ENCODE data around the gene TNS2. TPM values are rescaled to one million over a fixed set of nuclear protein-coding genes. Genes with fewer than 3 reads are reported as not detected.
"Not testable (repeated sequence)": the region's sequence is repeated elsewhere in the genome, so short reads cannot be mapped to it uniquely, and the experiment has no call there.

Gene TNS2
- total RNA-seq, 4 donors from 2014 or later, result 74.4 to 114 (median 91.9) TPM

GRCh38 chr12:53090554-53090953, 40.7 kb downstream of the TNS2 start:
- H3K36me3 ChIP-seq, result no peaks in the 10 kb centered on the region
- no peak overlapping the region for H3K4me3 ChIP-seq
- DNase-seq (no peak), ATAC-seq (no peak)
- H3K27me3 ChIP-seq, result no peaks in the 10 kb centered on the region
- H3K4me1 ChIP-seq, result no peaks in the 10 kb centered on the region
- intact Hi-C loops (cut with DNase I; ENCODE audit: low total_unique reads) (no loop called here), in situ Hi-C loops (cut with MboI; ENCODE audit: low sequenced_read_pairs in 4 of 4) (no loop called here)
- H3K9me3 ChIP-seq, result no peaks in the 10 kb centered on the region
- no peak overlapping the region for H3K27ac ChIP-seq
- TF ChIP-seq CTCF (IDR thresholded peaks at IDR 0.05 in 4 of 5, conservative IDR thresholded peaks at IDR 0.05 in 1 of 5) (no peak), POLR2A (IDR thresholded peaks at IDR 0.05) (no peak)

- H3K4me1 ChIP-seq, result peaks cover 0 to 6% of the 10 kb centered on the region in 2 donors
- no peaks in the 10 kb centered on the region for H3K27me3 ChIP-seq
- H3K36me3 ChIP-seq, result no peaks in the 10 kb centered on the region
- H3K4me3 ChIP-seq, result no peak overlapping the region
- DNase-seq (no peak), ATAC-seq (no peak)
- H3K27ac ChIP-seq, result no peak overlapping the region
- in situ Hi-C loops (cut with MboI; ENCODE audit: low sequenced_read_pairs in 4 of 4), result no loop called here
- intact Hi-C loops (cut with DNase I; ENCODE audit: low total_unique reads), result no loop called here
- no peaks in the 10 kb centered on the region for H3K9me3 ChIP-seq
- TF ChIP-seq CTCF (IDR thresholded peaks at IDR 0.05 in 4 of 5, conservative IDR thresholded peaks at IDR 0.05 in 1 of 5), result no peak
- TF ChIP-seq POLR2A (IDR thresholded peaks at IDR 0.05), result no peak
These were observed 41.9 kb downstream of the TNS2 start for GRCh38 chr12:53091756-53092155.

GRCh38 chr12:53093777-53094393, 44.0 kb downstream of the TNS2 start:
- H3K27ac ChIP-seq, result no peak overlapping the region
- intact Hi-C loops (cut with DNase I; ENCODE audit: low total_unique reads), result no loop called here

GRCh38 chr12:53094394-53094787, 44.5 kb downstream of the TNS2 start:
- no peaks in the 10 kb centered on the region for H3K36me3 ChIP-seq
- H3K27me3 ChIP-seq, result no peaks in the 10 kb centered on the region
- in situ Hi-C loops (cut with MboI; ENCODE audit: low sequenced_read_pairs in 4 of 4) (no loop called here), intact Hi-C loops (cut with DNase I; ENCODE audit: low total_unique reads) (no loop called here)
- DNase-seq (no peak), ATAC-seq (no peak)
- no peak for TF ChIP-seq POLR2A (IDR thresholded peaks at IDR 0.05)
- no peak for TF ChIP-seq CTCF (IDR thresholded peaks at IDR 0.05 in 4 of 5, conservative IDR thresholded peaks at IDR 0.05 in 1 of 5)
- no peak overlapping the region for H3K4me3 ChIP-seq
- H3K27ac ChIP-seq, result no peak overlapping the region
- H3K9me3 ChIP-seq, result no peaks in the 10 kb centered on the region
- peaks cover 11 to 21% of the 10 kb centered on the region in 2 donors for H3K4me1 ChIP-seq

More at GRCh38 chr12:53093777-53094393, 44.0 kb downstream of the TNS2 start:
- DNase-seq (no peak), ATAC-seq (no peak)
- Histone ChIP-seq H3K9me3 (no peaks in the 10 kb centered on the region), H3K4me1 (peaks cover 8 to 21% of the 10 kb centered on the region in 2 donors), H3K27me3 (no peaks in the 10 kb centered on the region), H3K4me3 (no peak overlapping the region), H3K36me3 (no peaks in the 10 kb centered on the region)
- TF ChIP-seq POLR2A (IDR thresholded peaks at IDR 0.05), result no peak
- no peak for TF ChIP-seq CTCF (IDR thresholded peaks at IDR 0.05 in 4 of 5, conservative IDR thresholded peaks at IDR 0.05 in 1 of 5)
- in situ Hi-C loops (cut with MboI; ENCODE audit: low sequenced_read_pairs in 4 of 4), result no loop called here

- intact Hi-C loops (cut with DNase I; ENCODE audit: low total_unique reads), result loop anchor here (5.0 kb wide), 1 partner anchor 208 kb away; no protein-coding TSS in a partner anchor
- H3K4me3 ChIP-seq; H3K27me3 ChIP-seq; in situ Hi-C loops (cut with MboI; ENCODE audit: low sequenced_read_pairs in 4 of 4); H3K27ac ChIP-seq; ATAC-seq; H3K9me3 ChIP-seq; DNase-seq; H3K36me3 ChIP-seq: not testable (repeated sequence)
- H3K4me1 ChIP-seq, result peaks cover 12 to 21% of the 10 kb centered on the region in 2 donors
These were observed 45.1 kb downstream of the TNS2 start for GRCh38 chr12:53094796-53095595.

- H3K9me3 ChIP-seq; DNase-seq; ATAC-seq; H3K36me3 ChIP-seq; H3K4me3 ChIP-seq; in situ Hi-C loops (cut with MboI; ENCODE audit: low sequenced_read_pairs in 4 of 4); H3K27me3 ChIP-seq: not testable (repeated sequence)
- intact Hi-C loops (cut with DNase I; ENCODE audit: low total_unique reads), result loop anchor here (5.0 kb wide), 1 partner anchor 208 kb away; no protein-coding TSS in a partner anchor
- Histone ChIP-seq H3K4me1 (peaks cover 12 to 21% of the 10 kb centered on the region in 2 donors), H3K27ac (peak overlapping the region in 3 of 4 donors; percentile 69 to 81 (median 80))
These were observed 45.7 kb downstream of the TNS2 start for GRCh38 chr12:53095596-53095895.

Measured in gastrocnemius medialis (tissue), 4 donors.